H1 (cell line): ENCODE measurements around the gene ADAMTS9. TPM values are rescaled to one million over a fixed set of nuclear protein-coding genes. Genes with fewer than 3 reads are reported as not detected.

ENCODE experiments used
- CTCF ChIA-PET: fragments of 300-600 bp; sonication (Branson Sonifier 250); formaldehyde crosslinking; loops from one replicate; lab custom pipeline; 2021; ENCODE audit not compliant: partially characterized antibody; lab: Charles Lee
- POLR2A ChIA-PET: fragments of 300-600 bp; sonication (Branson Sonifier 250); formaldehyde crosslinking; loops from one replicate; lab custom pipeline; 2021; ENCODE audit warnings: inconsistent platforms; ENCODE audit not compliant: partially characterized antibody; lab: Charles Lee
- DNase-seq, 2 experiments: peaks; one replicate each; pipeline versions ENCODE4 v3.0.0 to v3.0.0-alpha.2; 2010 to 2022; ENCODE audit warnings: low spot score in 2 of 2, low read depth in 1 of 2, mixed read lengths in 1 of 2
- FAIRE-seq: peaks from 2 replicates; lab custom pipeline; 2011; peaks lifted over from hg19 to GRCh38; lab: Jason Lieb, UNC
- H2AFZ ChIP-seq: 2 replicates; pipeline ENCODE4 v1.8.1; 2012; ENCODE audit warnings: low read length, inconsistent platforms
- H2AK5ac ChIP-seq: 2 replicates; pipeline ENCODE4 v1.6.1; 2013; ENCODE audit warnings: low read depth, low read length
- H2BK120ac ChIP-seq: replicated peaks from 2 replicates; pipeline ENCODE3; 2013; ENCODE audit warnings: low read depth, low read length, inconsistent platforms
- H2BK12ac ChIP-seq: 2 replicates; pipeline ENCODE4 v1.6.1; 2013; ENCODE audit warnings: low read depth, low read length
- H2BK15ac ChIP-seq: 2 replicates; pipeline ENCODE4 v1.6.1; 2013; ENCODE audit warnings: low read length
- H2BK20ac ChIP-seq: 2 replicates; pipeline ENCODE4 v1.6.1; 2013; ENCODE audit warnings: low read length
- H2BK5ac ChIP-seq: 2 replicates; pipeline ENCODE4 v1.6.1; 2013; ENCODE audit warnings: low read depth, low read length
- H3K14ac ChIP-seq: 2 replicates; pipeline ENCODE4 v1.6.1; 2013; ENCODE audit warnings: inconsistent platforms; ENCODE audit not compliant: insufficient read length
- H3K18ac ChIP-seq: 2 replicates; pipeline ENCODE4 v1.6.1; 2013; ENCODE audit warnings: low read length; ENCODE audit errors: extremely low read depth
- H3K23ac ChIP-seq: 2 replicates; pipeline ENCODE4 v1.6.1; 2013; ENCODE audit warnings: inconsistent platforms; ENCODE audit not compliant: insufficient read length
- H3K23me2 ChIP-seq: 2 replicates; pipeline ENCODE4 v1.6.1; 2013; ENCODE audit warnings: low read depth, low read length
- H3K27ac ChIP-seq: 2 replicates; pipeline ENCODE4 v1.6.1; 2011; ENCODE audit warnings: low read depth, low read length, inconsistent platforms
- H3K27me3 ChIP-seq, 4 experiments: replicated peaks in 1 of 4; 1 replicate in 1 of 4; 2 replicates in 3 of 4; pipeline versions ENCODE4 v1.6.1 to v1.8.1; 2011 to 2013; ENCODE audit warnings: low read length in 3 of 4, mild to moderate bottlenecking in 3 of 4, inconsistent platforms in 2 of 4, mixed read lengths in 2 of 4, moderate library complexity in 1 of 4; ENCODE audit not compliant: control insufficient read depth in 3 of 4, insufficient read depth in 3 of 4; ENCODE audit errors: extremely low read depth in 1 of 4
- H3K36me3 ChIP-seq, 4 experiments: 2 replicates each; pipeline versions ENCODE4 v1.6.1 to v1.8.1; 2011 to 2013; ENCODE audit warnings: mild to moderate bottlenecking in 4 of 4, low read length in 3 of 4, moderate library complexity in 2 of 4, control low read depth in 1 of 4, inconsistent platforms in 1 of 4; ENCODE audit not compliant: insufficient read depth in 4 of 4, control insufficient read depth in 2 of 4
- H3K4ac ChIP-seq: replicated peaks from 2 replicates; pipeline ENCODE3; 2013; ENCODE audit warnings: low read length, low read depth, mixed read lengths, inconsistent platforms; ENCODE audit not compliant: insufficient read length
- H3K4me1 ChIP-seq, 4 experiments: replicated peaks in 1 of 4; 1 replicate in 1 of 4; 2 replicates in 3 of 4; pipeline versions ENCODE4 v1.6.1 to v1.8.1; 2011 to 2013; ENCODE audit warnings: low read length in 3 of 4, inconsistent platforms in 2 of 4, mixed read lengths in 1 of 4; ENCODE audit not compliant: insufficient read depth in 4 of 4, control insufficient read depth in 3 of 4
- H3K4me2 ChIP-seq, 2 experiments: 2 replicates each; pipeline versions ENCODE4 v1.6.1 to v1.8.1; 2011 to 2013; ENCODE audit warnings: low read depth in 2 of 2, low read length in 2 of 2, control low read depth in 1 of 2, inconsistent platforms in 1 of 2, mild to moderate bottlenecking in 1 of 2; ENCODE audit not compliant: insufficient read depth in 1 of 2
- H3K4me3 ChIP-seq, 4 experiments: fragments of 200-600, 300-600 bp in 1 of 4; sonication (generic), shearing (Covaris generic), sonication (Bioruptor Twin) in 1 of 4; 2 replicates each; pipeline versions ENCODE4 v1.5.1 to v1.8.1; 2011 to 2016; ENCODE audit warnings: low read length in 4 of 4, low read depth in 3 of 4, control low read depth in 2 of 4, inconsistent platforms in 2 of 4, mild to moderate bottlenecking in 2 of 4, mixed read lengths in 1 of 4, moderate library complexity in 1 of 4; ENCODE audit not compliant: insufficient read depth in 2 of 4; ENCODE audit errors: extremely low read depth in 1 of 4
- H3K56ac ChIP-seq: replicated peaks from 2 replicates; pipeline ENCODE3; 2013; ENCODE audit warnings: low read depth, mild to moderate bottlenecking, mixed read lengths, low read length, inconsistent platforms; ENCODE audit not compliant: insufficient read length
- H3K79me1 ChIP-seq: 2 replicates; pipeline ENCODE4 v1.6.1; 2013; ENCODE audit warnings: low read depth, low read length, control low read depth
- H3K79me2 ChIP-seq, 2 experiments: 2 replicates each; pipeline versions ENCODE4 v1.6.1 to v1.8.1; 2012 to 2013; ENCODE audit warnings: low read length in 2 of 2, mild to moderate bottlenecking in 2 of 2, inconsistent platforms in 1 of 2; ENCODE audit not compliant: insufficient read depth in 2 of 2, control insufficient read depth in 1 of 2
- H3K9ac ChIP-seq, 4 experiments: replicated peaks in 1 of 4; 1 replicate in 1 of 4; 2 replicates in 3 of 4; pipeline versions ENCODE4 v1.6.1 to v1.8.1; 2011 to 2013; ENCODE audit warnings: low read depth in 3 of 4, low read length in 3 of 4, control low read depth in 2 of 4, mild to moderate bottlenecking in 2 of 4, moderate library complexity in 2 of 4, inconsistent platforms in 1 of 4; ENCODE audit errors: extremely low read depth in 1 of 4
- H3K9me3 ChIP-seq, 2 experiments: 2 replicates each; pipeline versions ENCODE4 v1.6.1 to v1.8.1; 2012 to 2013; ENCODE audit warnings: mild to moderate bottlenecking in 2 of 2, moderate library complexity in 2 of 2, control low read depth in 1 of 2, inconsistent platforms in 1 of 2, low read depth in 1 of 2, low read length in 1 of 2, mixed read lengths in 1 of 2; ENCODE audit not compliant: insufficient read depth in 2 of 2
- H4K20me1 ChIP-seq, 2 experiments: replicated peaks in 1 of 2; 2 replicates each; pipeline versions ENCODE3 to v1.8.1; 2011 to 2013; ENCODE audit warnings: inconsistent platforms in 2 of 2, low read length in 2 of 2, mild to moderate bottlenecking in 1 of 2; ENCODE audit not compliant: insufficient read depth in 2 of 2, control insufficient read depth in 1 of 2
- H4K5ac ChIP-seq: 2 replicates; pipeline ENCODE4 v1.6.1; 2013; ENCODE audit warnings: low read length, low read depth, mixed read lengths, inconsistent platforms; ENCODE audit not compliant: insufficient read length
- H4K8ac ChIP-seq: 2 replicates; pipeline ENCODE4 v1.8.0; 2013; ENCODE audit warnings: mild to moderate bottlenecking, moderate library complexity, low read length, inconsistent platforms; ENCODE audit not compliant: insufficient read depth; ENCODE audit errors: extremely low read depth
- H4K91ac ChIP-seq: replicated peaks from 2 replicates; pipeline ENCODE3; 2013; ENCODE audit warnings: low read length, mixed read lengths, inconsistent platforms; ENCODE audit not compliant: insufficient read length
- CBX8 ChIP-seq: fragments of 300-800, 300-1000 bp; sonication (generic); IDR thresholded peaks from 2 replicates; pipeline ENCODE4 v1.7.1; 2016; ENCODE audit warnings: low read depth, low read length, borderline replicate concordance
- CTBP2 ChIP-seq: IDR thresholded peaks from 2 replicates; pipeline ENCODE4 v1.7.0; 2011; ENCODE audit warnings: borderline replicate concordance, mild to moderate bottlenecking, moderate library complexity, mixed read lengths, low read length; ENCODE audit not compliant: insufficient read depth, insufficient read length
- CTCF ChIP-seq, 3 experiments: IDR thresholded peaks; 1 replicate in 2 of 3; 2 replicates in 1 of 3; pipeline versions ENCODE4 v1.5.1 to v1.6.1; 2011; ENCODE audit warnings: low read length in 3 of 3, mild to moderate bottlenecking in 3 of 3, inconsistent platforms in 2 of 3, low read depth in 1 of 3, moderate library complexity in 1 of 3; ENCODE audit not compliant: insufficient read depth in 1 of 3; ENCODE audit errors: control extremely low read depth in 1 of 3
- POU5F1 ChIP-seq: IDR thresholded peaks from 2 replicates; pipeline ENCODE4 v1.6.1; 2011; ENCODE audit warnings: low read depth, mild to moderate bottlenecking, low read length, moderate library complexity
- TAF7 ChIP-seq: optimal IDR thresholded peaks from 2 replicates; pipeline ENCODE3; 2011; ENCODE audit warnings: low read depth, mild to moderate bottlenecking, inconsistent platforms, low read length, moderate library complexity, borderline replicate concordance
- WGBS, 2 experiments: shearing (Covaris generic) in 1 of 2; methylation state at CpG; one replicate each; pipeline versions ENCODE4 v1.1.6 to v1.1.7; 2013 to 2015; ENCODE audit warnings: low lambda C conversion rate in 2 of 2, mixed read lengths in 2 of 2, inconsistent platforms in 1 of 2, low coverage in 1 of 2, missing lambda C conversion rate in 1 of 2; ENCODE audit not compliant: insufficient replicate concordance in 2 of 2, insufficient coverage in 1 of 2, insufficient read length in 1 of 2; ENCODE audit errors: extremely low coverage in 1 of 2, missing lambda C conversion rate in 1 of 2; 5-methylcytosine and 5-hydroxymethylcytosine counted together
- polyA plus RNA-seq, 7 experiments: library from polyadenylated mRNA; depleted of rRNA in 3 of 7; stranded (reverse) in 5 of 7; unstranded in 2 of 7; fragments of >200 nt in 5 of 7; fragments of 200-250 nt in 2 of 7; gene quantifications; 1 replicate in 5 of 7; 2 replicates in 1 of 7; 4 replicates in 1 of 7; pipeline versions ENCODE4 v1.2.1 to v1.2.3, GENCODE V29; 2011 to 2013; ENCODE audit warnings: missing spikeins in 2 of 7, mixed read lengths in 2 of 7
- total RNA-seq: library from RNA; stranded (reverse); fragmentation: NEBNext Ultra II Directional; extraction: Animal tissue kit (Norgen Biotek cat#: 25700); gene quantifications from 2 replicates; pipeline ENCODE4 v1.2.1, GENCODE V29; 2021

The ADAMTS9 gene
- total and polyA plus RNA-seq, 2 of the 8 experiments (the other 6 are each of a cell fraction or from before 2014, with no cell fraction given): 0.20 to 0.41 TPM

DNA sequence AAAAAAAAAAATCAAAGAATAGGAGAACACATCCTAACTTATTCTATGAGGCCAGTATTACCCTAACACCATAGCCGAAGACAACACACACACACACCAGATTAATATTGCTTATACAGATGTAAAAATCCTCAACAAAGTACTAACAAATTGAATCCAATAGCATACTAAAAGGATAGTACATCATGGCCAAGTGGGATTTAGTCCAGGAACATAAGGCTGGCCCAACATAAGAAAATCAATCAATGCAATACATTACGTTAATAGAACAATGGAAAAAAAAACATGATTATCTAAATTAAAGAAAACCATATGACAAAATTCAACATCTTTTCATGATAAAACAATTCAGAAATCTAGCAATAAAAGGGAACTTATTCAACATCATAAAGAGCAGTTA is 79.1 kb downstream of the ADAMTS9 start:
- H2BK15ac ChIP-seq: no peak overlapping the region

More for the DNA sequence above, 79.1 kb downstream of the ADAMTS9 start:
- Histone ChIP-seq H3K23me2 (no peaks in the 10 kb centered on the region), H2BK20ac (no peak overlapping the region), H4K8ac (no peak overlapping the region), H3K36me3 (no peaks in the 10 kb centered on the region), H4K5ac (no peak overlapping the region), H3K9me3 (no peaks in the 10 kb centered on the region), H2BK5ac (no peak overlapping the region), H3K9ac (no peak overlapping the region), H3K14ac (no peak overlapping the region), H3K27me3 (peaks cover 0 to 1% (median 0%) of the 10 kb centered on the region in 4 experiments; a peak in 1 of 7 replicates), H4K91ac (no peak overlapping the region), H2AK5ac (no peak overlapping the region), H3K18ac (no peak overlapping the region), H2BK12ac (no peak overlapping the region), H3K79me1 (no peaks in the 10 kb centered on the region), H3K23ac (no peak overlapping the region), H3K4me1 (no peaks in the 10 kb centered on the region), H3K79me2 (no peaks in the 10 kb centered on the region), H4K20me1 (no peaks in the 10 kb centered on the region), H2BK120ac (no peak overlapping the region), H3K4ac (no peak overlapping the region), H3K4me2 (no peak overlapping the region), H2AFZ (no peak overlapping the region), H3K56ac (no peak overlapping the region), H3K4me3 (no peak overlapping the region), H3K27ac (no peak overlapping the region)
- POLR2A ChIA-PET: interaction anchor here (0.7 kb wide), 1 partner anchor 19 kb away, joined by 3 read pairs; no protein-coding TSS in a partner anchor
- CTCF ChIA-PET: no interaction called here
- 95% methylated on average over 2 of the region's 2 CpGs; no CpG with 5 or more reads in 1 of the 2 experiments for WGBS, 2 experiments
- FAIRE-seq: no peak
- TF ChIP-seq CTBP2: no peak
- no peak for TF ChIP-seq CTCF (IDR thresholded peaks at IDR 0.05; ENCODE audit: control extremely low read depth in 1 of 3, insufficient read depth in 1 of 3, low read depth in 1 of 3, low read length in 3 of 3)
- no peak for TF ChIP-seq POU5F1
- TF ChIP-seq CBX8: no peak
- no peak for TF ChIP-seq TAF7
- no peak for DNase-seq
